SK-N-SH (cell line): ENCODE results near the gene S100B.

Experiments used
- CHD2 ChIP-seq: fragments of 150-350 bp; IDR thresholded peaks from 2 replicates; pipeline ENCODE4 v1.6.1; 2018; ENCODE audit warnings: low read length; ENCODE audit not compliant: partially characterized antibody
- GATA2 ChIP-seq: sonication (generic); formaldehyde crosslinking; IDR thresholded peaks from 2 replicates; pipeline ENCODE4 v1.5.0; 2020; ENCODE audit warnings: mild to moderate bottlenecking, missing genetic modification reagents
- POLR2AphosphoS5 ChIP-seq: IDR thresholded peaks from 2 replicates; pipeline ENCODE4 v1.6.1; 2012; ENCODE audit warnings: low read depth, low read length
- SIN3A ChIP-seq: IDR thresholded peaks from 2 replicates; pipeline ENCODE4 v1.6.1; 2012; ENCODE audit warnings: low read depth, mild to moderate bottlenecking, low read length, moderate library complexity, borderline replicate concordance
- TF ChIP-seq, protein P1 (sequence below): fragments of 200-600 bp; sonication (generic); IDR thresholded peaks from 2 replicates; pipeline ENCODE4 v1.6.1; 2017; ENCODE audit warnings: antibody characterized with exemption, mild to moderate bottlenecking, moderate library complexity

GRCh38 chr21:46650476-46651098 is 45.7 kb upstream of the S100B start:
- TF ChIP-seq GATA2 (CRISPR knock-in tag) (no peak), CHD2 (no peak), POLR2AphosphoS5 (no peak), SIN3A (no peak)
- TF ChIP-seq, protein P1, sequence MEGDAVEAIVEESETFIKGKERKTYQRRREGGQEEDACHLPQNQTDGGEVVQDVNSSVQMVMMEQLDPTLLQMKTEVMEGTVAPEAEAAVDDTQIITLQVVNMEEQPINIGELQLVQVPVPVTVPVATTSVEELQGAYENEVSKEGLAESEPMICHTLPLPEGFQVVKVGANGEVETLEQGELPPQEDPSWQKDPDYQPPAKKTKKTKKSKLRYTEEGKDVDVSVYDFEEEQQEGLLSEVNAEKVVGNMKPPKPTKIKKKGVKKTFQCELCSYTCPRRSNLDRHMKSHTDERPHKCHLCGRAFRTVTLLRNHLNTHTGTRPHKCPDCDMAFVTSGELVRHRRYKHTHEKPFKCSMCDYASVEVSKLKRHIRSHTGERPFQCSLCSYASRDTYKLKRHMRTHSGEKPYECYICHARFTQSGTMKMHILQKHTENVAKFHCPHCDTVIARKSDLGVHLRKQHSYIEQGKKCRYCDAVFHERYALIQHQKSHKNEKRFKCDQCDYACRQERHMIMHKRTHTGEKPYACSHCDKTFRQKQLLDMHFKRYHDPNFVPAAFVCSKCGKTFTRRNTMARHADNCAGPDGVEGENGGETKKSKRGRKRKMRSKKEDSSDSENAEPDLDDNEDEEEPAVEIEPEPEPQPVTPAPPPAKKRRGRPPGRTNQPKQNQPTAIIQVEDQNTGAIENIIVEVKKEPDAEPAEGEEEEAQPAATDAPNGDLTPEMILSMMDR, result no peak
